ENCODE measurements around the gene KLK1. TPM values are rescaled to one million over a fixed set of nuclear protein-coding genes. Genes with fewer than 3 reads are reported as not detected.

Gene KLK1
- total RNA-seq, 1 donor from 2014 or later = not detected

GRCh38 chr19:50851620-50852019 lies 28.0 kb upstream of the KLK1 start:
- Mint-ChIP-seq H3K27ac (no peak overlapping the region), H3K36me3 (ENCODE audit: insufficient read depth) (no peaks in the 10 kb centered on the region), H3K4me3 (ENCODE audit: low read depth) (no peak overlapping the region), H3K27me3 (peaks cover 58% of the 10 kb centered on the region), H3K9me3 (ENCODE audit: low read depth) (no peaks in the 10 kb centered on the region), H3K4me1 (ENCODE audit: low read depth) (no peaks in the 10 kb centered on the region)
- DNase-seq (ENCODE audit: low spot score, unreplicated experiment) = no peak
- no peak for TF ChIP-seq CTCF (IDR thresholded peaks at IDR 0.05; ENCODE audit: unreplicated experiment)

- Mint-ChIP-seq H3K27ac (no peak overlapping the region), H3K27me3 (peaks cover 49% of the 10 kb centered on the region), H3K9me3 (ENCODE audit: low read depth) (no peaks in the 10 kb centered on the region), H3K4me3 (ENCODE audit: low read depth) (no peak overlapping the region), H3K4me1 (ENCODE audit: low read depth) (no peaks in the 10 kb centered on the region), H3K36me3 (ENCODE audit: insufficient read depth) (no peaks in the 10 kb centered on the region)
- DNase-seq (ENCODE audit: low spot score, unreplicated experiment) = no peak
- TF ChIP-seq CTCF (IDR thresholded peaks at IDR 0.05; ENCODE audit: unreplicated experiment) = no peak
Measured at GRCh38 chr19:50850738-50851137, 27.2 kb upstream of the KLK1 start.

- H3K27ac Mint-ChIP-seq = no peak overlapping the region
- peaks cover 3% of the 10 kb centered on the region for H3K9me3 Mint-ChIP-seq (ENCODE audit: low read depth)
- peaks cover 69% of the 10 kb centered on the region for H3K27me3 Mint-ChIP-seq
- TF ChIP-seq CTCF (IDR thresholded peaks at IDR 0.05; ENCODE audit: unreplicated experiment) = no peak
- H3K36me3 Mint-ChIP-seq (ENCODE audit: insufficient read depth) = no peaks in the 10 kb centered on the region
- DNase-seq (ENCODE audit: low spot score, unreplicated experiment) = no peak
- no peak overlapping the region for H3K4me3 Mint-ChIP-seq (ENCODE audit: low read depth)
- H3K4me1 Mint-ChIP-seq (ENCODE audit: low read depth) = no peaks in the 10 kb centered on the region
Measured at GRCh38 chr19:50844296-50844935, 20.8 kb upstream of the KLK1 start.

GRCh38 chr19:50843701-50844221 lies 20.2 kb upstream of the KLK1 start:
- TF ChIP-seq CTCF (IDR thresholded peaks at IDR 0.05; ENCODE audit: unreplicated experiment) = no peak
- Mint-ChIP-seq H3K9me3 (ENCODE audit: low read depth) (peaks cover 3% of the 10 kb centered on the region), H3K36me3 (ENCODE audit: insufficient read depth) (no peaks in the 10 kb centered on the region), H3K4me3 (ENCODE audit: low read depth) (no peak overlapping the region), H3K27ac (no peak overlapping the region), H3K4me1 (ENCODE audit: low read depth) (no peaks in the 10 kb centered on the region), H3K27me3 (peaks cover 66% of the 10 kb centered on the region)
- DNase-seq (ENCODE audit: low spot score, unreplicated experiment) = no peak

GRCh38 chr19:50843205-50843604 lies 19.6 kb upstream of the KLK1 start:
- H3K4me1 Mint-ChIP-seq (ENCODE audit: low read depth) = peaks cover under 1% of the 10 kb centered on the region
- no peak overlapping the region for H3K4me3 Mint-ChIP-seq (ENCODE audit: low read depth)
- H3K27me3 Mint-ChIP-seq = peaks cover 62% of the 10 kb centered on the region
- no peak overlapping the region for H3K27ac Mint-ChIP-seq
- no peak for TF ChIP-seq CTCF (IDR thresholded peaks at IDR 0.05; ENCODE audit: unreplicated experiment)
- H3K36me3 Mint-ChIP-seq (ENCODE audit: insufficient read depth) = no peaks in the 10 kb centered on the region
- H3K9me3 Mint-ChIP-seq (ENCODE audit: low read depth) = peaks cover 3% of the 10 kb centered on the region
- no peak for DNase-seq (ENCODE audit: low spot score, unreplicated experiment)

All from progenitor cell of endocrine pancreas (in vitro differentiated cells).